ENCODE results near the gene KRT2. TPM values are rescaled to one million over a fixed set of nuclear protein-coding genes. Genes with fewer than 3 reads are reported as not detected.

The KRT2 gene
- total and polyA plus RNA-seq, 9 of the 15 experiments (the other 6 are each of a cell fraction or from before 2014, with no cell fraction given) = 0.03 to 0.69 (median 0.07) TPM; not detected in 2

DNA sequence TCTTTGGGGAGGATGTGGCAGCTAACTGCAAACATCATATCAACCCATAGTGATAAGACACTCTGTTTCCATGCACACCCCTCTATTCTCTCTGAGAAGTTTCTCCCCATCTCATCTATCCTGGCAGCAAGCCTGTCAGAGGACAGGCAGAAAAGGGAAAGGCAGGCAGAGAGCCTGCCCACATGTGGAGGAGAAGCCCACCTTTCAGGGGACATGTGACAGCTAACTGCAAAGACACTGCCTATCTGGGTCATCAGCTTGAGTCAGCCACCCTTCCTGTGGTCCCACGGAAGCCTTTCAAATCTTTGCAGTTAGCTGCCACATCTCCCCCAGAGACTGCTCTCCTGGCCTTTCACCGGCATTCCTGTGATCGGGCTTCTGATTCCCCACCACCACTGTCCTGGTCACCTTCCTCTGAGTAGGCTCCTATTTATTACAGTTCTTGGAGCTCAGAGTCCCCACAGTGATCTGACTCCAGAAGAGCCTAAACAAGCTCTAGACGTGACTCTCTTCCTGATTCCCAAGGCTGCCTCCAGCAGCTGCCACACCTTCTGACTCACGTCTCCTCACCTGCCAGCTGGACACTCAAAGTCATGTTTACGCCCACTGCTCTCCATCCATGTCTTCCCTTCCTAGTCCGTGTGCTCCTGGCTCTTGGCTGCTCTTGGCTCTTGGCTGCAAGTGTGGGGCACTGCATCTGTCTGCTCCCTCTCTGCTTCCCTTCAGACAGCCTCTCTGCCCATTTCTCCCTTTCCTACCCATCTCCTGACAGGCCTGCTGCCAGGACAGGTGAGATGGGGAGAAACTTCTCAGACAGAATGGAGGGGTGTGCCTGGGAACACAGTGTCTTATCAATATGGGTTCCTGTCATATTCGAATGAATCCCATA lies 35.7 kb upstream of the KRT2 start:
- no peak for FAIRE-seq
- POLR2A ChIA-PET = interaction anchor here (0.6 to 1.2 kb wide), 3 partner anchors 12 to 1393 kb away, joined by 3 to 4 read pairs (median 3); no protein-coding TSS in a partner anchor

More for the DNA sequence above, 35.7 kb upstream of the KRT2 start:
- Histone ChIP-seq H2AFZ (ENCODE audit: low read depth, low read length) (no peak overlapping the region), H3K9ac (ENCODE audit: insufficient read depth in 1 of 2, low read depth in 2 of 2, low read length in 2 of 2) (no peak overlapping the region), H4K20me1 (replicated peaks; ENCODE audit: control insufficient read depth, insufficient read depth, low read length) (peaks cover under 1% of the 10 kb centered on the region; the same call in 1 of the 2 replicates), H3K9me1 (ENCODE audit: control insufficient read depth, insufficient read depth, low read length) (no peaks in the 10 kb centered on the region), H3K4me1 (replicated peaks in 1 of 2; ENCODE audit: control insufficient read depth in 2 of 2, insufficient read depth in 2 of 2, low read length in 2 of 2) (peaks cover 0 to 10% of the 10 kb centered on the region in 2 experiments; a peak in 1 of 5 replicates), H3K4me2 (ENCODE audit: insufficient read depth, low read length) (no peak overlapping the region), H3K27ac (ENCODE audit: extremely low read depth, low read depth, low read length) (no peak overlapping the region), H3K4me3 (no peak overlapping the region), H3K36me3 (ENCODE audit: control insufficient read depth, insufficient read depth, low read length) (no peaks in the 10 kb centered on the region), H3K27me3 (ENCODE audit: control insufficient read depth in 2 of 2, insufficient read depth in 2 of 2, low read length in 2 of 2) (peaks cover 8 to 46% of the 10 kb centered on the region in 2 experiments), H3K79me2 (ENCODE audit: control insufficient read depth, insufficient read depth, low read length) (no peaks in the 10 kb centered on the region), H3K9me3 (replicated peaks; ENCODE audit: control insufficient read depth, insufficient read depth, low read depth, low read length) (no peaks in the 10 kb centered on the region)
- in situ Hi-C loops (cut with MboI) = no loop called here
- ATAC-seq (no peak), DNase-seq (ENCODE audit: extremely low read depth in 1 of 4, low spot score in 3 of 4) (no peak)
- BruUV-seq (replicated peaks) = no TSS peak
- 7% methylated on average over 8 of the region's 8 CpGs for WGBS (ENCODE audit: insufficient coverage, low coverage, missing lambda C conversion rate)
- CTCF ChIA-PET (ENCODE audit: low intra/inter-chr PET ratio) = no interaction called here
- TF ChIP-seq FOSL1 (tag; conservative IDR thresholded peaks at IDR 0.05) (peak; percentile 42; the same call in 1 of the 2 replicates), POLR2AphosphoS2 (IDR thresholded peaks at IDR 0.05; ENCODE audit: low read length) (no peak)
- TF ChIP-seq, protein P1, sequence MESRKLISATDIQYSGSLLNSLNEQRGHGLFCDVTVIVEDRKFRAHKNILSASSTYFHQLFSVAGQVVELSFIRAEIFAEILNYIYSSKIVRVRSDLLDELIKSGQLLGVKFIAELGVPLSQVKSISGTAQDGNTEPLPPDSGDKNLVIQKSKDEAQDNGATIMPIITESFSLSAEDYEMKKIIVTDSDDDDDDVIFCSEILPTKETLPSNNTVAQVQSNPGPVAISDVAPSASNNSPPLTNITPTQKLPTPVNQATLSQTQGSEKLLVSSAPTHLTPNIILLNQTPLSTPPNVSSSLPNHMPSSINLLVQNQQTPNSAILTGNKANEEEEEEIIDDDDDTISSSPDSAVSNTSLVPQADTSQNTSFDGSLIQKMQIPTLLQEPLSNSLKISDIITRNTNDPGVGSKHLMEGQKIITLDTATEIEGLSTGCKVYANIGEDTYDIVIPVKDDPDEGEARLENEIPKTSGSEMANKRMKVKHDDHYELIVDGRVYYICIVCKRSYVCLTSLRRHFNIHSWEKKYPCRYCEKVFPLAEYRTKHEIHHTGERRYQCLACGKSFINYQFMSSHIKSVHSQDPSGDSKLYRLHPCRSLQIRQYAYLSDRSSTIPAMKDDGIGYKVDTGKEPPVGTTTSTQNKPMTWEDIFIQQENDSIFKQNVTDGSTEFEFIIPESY (CRISPR knock-in tag; IDR thresholded peaks at IDR 0.05) = no peak
- TF ChIP-seq, protein P2, sequence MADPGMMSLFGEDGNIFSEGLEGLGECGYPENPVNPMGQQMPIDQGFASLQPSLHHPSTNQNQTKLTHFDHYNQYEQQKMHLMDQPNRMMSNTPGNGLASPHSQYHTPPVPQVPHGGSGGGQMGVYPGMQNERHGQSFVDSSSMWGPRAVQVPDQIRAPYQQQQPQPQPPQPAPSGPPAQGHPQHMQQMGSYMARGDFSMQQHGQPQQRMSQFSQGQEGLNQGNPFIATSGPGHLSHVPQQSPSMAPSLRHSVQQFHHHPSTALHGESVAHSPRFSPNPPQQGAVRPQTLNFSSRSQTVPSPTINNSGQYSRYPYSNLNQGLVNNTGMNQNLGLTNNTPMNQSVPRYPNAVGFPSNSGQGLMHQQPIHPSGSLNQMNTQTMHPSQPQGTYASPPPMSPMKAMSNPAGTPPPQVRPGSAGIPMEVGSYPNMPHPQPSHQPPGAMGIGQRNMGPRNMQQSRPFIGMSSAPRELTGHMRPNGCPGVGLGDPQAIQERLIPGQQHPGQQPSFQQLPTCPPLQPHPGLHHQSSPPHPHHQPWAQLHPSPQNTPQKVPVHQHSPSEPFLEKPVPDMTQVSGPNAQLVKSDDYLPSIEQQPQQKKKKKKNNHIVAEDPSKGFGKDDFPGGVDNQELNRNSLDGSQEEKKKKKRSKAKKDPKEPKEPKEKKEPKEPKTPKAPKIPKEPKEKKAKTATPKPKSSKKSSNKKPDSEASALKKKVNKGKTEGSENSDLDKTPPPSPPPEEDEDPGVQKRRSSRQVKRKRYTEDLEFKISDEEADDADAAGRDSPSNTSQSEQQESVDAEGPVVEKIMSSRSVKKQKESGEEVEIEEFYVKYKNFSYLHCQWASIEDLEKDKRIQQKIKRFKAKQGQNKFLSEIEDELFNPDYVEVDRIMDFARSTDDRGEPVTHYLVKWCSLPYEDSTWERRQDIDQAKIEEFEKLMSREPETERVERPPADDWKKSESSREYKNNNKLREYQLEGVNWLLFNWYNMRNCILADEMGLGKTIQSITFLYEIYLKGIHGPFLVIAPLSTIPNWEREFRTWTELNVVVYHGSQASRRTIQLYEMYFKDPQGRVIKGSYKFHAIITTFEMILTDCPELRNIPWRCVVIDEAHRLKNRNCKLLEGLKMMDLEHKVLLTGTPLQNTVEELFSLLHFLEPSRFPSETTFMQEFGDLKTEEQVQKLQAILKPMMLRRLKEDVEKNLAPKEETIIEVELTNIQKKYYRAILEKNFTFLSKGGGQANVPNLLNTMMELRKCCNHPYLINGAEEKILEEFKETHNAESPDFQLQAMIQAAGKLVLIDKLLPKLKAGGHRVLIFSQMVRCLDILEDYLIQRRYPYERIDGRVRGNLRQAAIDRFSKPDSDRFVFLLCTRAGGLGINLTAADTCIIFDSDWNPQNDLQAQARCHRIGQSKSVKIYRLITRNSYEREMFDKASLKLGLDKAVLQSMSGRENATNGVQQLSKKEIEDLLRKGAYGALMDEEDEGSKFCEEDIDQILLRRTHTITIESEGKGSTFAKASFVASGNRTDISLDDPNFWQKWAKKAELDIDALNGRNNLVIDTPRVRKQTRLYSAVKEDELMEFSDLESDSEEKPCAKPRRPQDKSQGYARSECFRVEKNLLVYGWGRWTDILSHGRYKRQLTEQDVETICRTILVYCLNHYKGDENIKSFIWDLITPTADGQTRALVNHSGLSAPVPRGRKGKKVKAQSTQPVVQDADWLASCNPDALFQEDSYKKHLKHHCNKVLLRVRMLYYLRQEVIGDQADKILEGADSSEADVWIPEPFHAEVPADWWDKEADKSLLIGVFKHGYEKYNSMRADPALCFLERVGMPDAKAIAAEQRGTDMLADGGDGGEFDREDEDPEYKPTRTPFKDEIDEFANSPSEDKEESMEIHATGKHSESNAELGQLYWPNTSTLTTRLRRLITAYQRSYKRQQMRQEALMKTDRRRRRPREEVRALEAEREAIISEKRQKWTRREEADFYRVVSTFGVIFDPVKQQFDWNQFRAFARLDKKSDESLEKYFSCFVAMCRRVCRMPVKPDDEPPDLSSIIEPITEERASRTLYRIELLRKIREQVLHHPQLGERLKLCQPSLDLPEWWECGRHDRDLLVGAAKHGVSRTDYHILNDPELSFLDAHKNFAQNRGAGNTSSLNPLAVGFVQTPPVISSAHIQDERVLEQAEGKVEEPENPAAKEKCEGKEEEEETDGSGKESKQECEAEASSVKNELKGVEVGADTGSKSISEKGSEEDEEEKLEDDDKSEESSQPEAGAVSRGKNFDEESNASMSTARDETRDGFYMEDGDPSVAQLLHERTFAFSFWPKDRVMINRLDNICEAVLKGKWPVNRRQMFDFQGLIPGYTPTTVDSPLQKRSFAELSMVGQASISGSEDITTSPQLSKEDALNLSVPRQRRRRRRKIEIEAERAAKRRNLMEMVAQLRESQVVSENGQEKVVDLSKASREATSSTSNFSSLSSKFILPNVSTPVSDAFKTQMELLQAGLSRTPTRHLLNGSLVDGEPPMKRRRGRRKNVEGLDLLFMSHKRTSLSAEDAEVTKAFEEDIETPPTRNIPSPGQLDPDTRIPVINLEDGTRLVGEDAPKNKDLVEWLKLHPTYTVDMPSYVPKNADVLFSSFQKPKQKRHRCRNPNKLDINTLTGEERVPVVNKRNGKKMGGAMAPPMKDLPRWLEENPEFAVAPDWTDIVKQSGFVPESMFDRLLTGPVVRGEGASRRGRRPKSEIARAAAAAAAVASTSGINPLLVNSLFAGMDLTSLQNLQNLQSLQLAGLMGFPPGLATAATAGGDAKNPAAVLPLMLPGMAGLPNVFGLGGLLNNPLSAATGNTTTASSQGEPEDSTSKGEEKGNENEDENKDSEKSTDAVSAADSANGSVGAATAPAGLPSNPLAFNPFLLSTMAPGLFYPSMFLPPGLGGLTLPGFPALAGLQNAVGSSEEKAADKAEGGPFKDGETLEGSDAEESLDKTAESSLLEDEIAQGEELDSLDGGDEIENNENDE (IDR thresholded peaks at IDR 0.05; ENCODE audit: low read depth, low read length) = no peak
- intact Hi-C loops (cut with micrococcal nuclease) = no loop called here

Measured in K562 (cell line).